A549 (cell line): Measurements from ENCODE around the gene TMED6. TPM values are rescaled to one million over a fixed set of nuclear protein-coding genes. Genes with fewer than 3 reads are reported as not detected.

ENCODE experiments used
- ATAC-seq, 2 experiments: fragments of 200-7000 bp in 1 of 2; fragments of >200 bp in 1 of 2; cut with Nextera tagmentation in 1 of 2; cut with Tn5 transposase in 1 of 2; 3 replicates each; pipeline versions ENCODE4 v1.8.0 to v1.9.1; 2018 to 2020; ENCODE audit warnings: mild to moderate bottlenecking in 1 of 2, moderate library complexity in 1 of 2
- CTCF ChIA-PET: fragments of 300-600 bp; sonication (Branson Sonifier 250); formaldehyde crosslinking; extraction: SDS; loops from one replicate; lab custom pipeline; 2021; ENCODE audit warnings: antibody characterized with exemption, inconsistent platforms; lab: Yijun Ruan, JAX
- POLR2A ChIA-PET: fragments of 350-600 bp; formaldehyde crosslinking; extraction: SDS; loops from one replicate; lab custom pipeline; 2021; ENCODE audit warnings: antibody characterized with exemption, inconsistent platforms; lab: Yijun Ruan, JAX
- DNase-seq, 2 experiments: peaks; one replicate each; pipeline versions ENCODE4 v3.0.0 to v3.0.0-alpha.2; 2011 to 2016; ENCODE audit warnings: low read depth in 1 of 2, low spot score in 1 of 2
- FAIRE-seq: peaks from 2 replicates; lab custom pipeline; 2011; peaks lifted over from hg19 to GRCh38; lab: Jason Lieb, UNC
- H3K27ac ChIP-seq, 2 experiments: fragments of >200 bp; sonication (Bioruptor Twin); formaldehyde crosslinking; 3 replicates each; pipeline ENCODE4 v1.5.1; 2016 to 2017
- H3K4me1 ChIP-seq: fragments of >200 bp; sonication (Bioruptor Twin); formaldehyde crosslinking; 3 replicates; pipeline ENCODE4 v1.6.1; 2016
- H3K4me2 ChIP-seq: fragments of >200 bp; sonication (Bioruptor Twin); formaldehyde crosslinking; 3 replicates; pipeline ENCODE4 v1.6.1; 2016
- H3K4me3 ChIP-seq: fragments of >200 bp; sonication (Bioruptor Twin); formaldehyde crosslinking; 3 replicates; pipeline ENCODE4 v1.5.1; 2016
- H3K9me3 ChIP-seq: fragments of >200 bp; sonication (Bioruptor Twin); formaldehyde crosslinking; 3 replicates; pipeline ENCODE4 v1.6.1; 2016
- BHLHE40 ChIP-seq: IDR thresholded peaks from 2 replicates; pipeline ENCODE4 v1.6.1; 2012; ENCODE audit warnings: low read depth, low read length, inconsistent platforms
- CHD4 ChIP-seq: fragments of 200-600 bp; sonication (generic); IDR thresholded peaks from 2 replicates; pipeline ENCODE4 v1.6.1; 2016; ENCODE audit warnings: antibody characterized with exemption, mild to moderate bottlenecking, borderline replicate concordance
- ESRRA ChIP-seq: fragments of 150-350 bp; IDR thresholded peaks from 2 replicates; pipeline ENCODE4 v1.6.1; 2014; ENCODE audit warnings: mild to moderate bottlenecking, low read length, borderline replicate concordance
- FOSB ChIP-seq: fragments of 250-450 bp; sonication (Bioruptor Pico); IDR thresholded peaks from 2 replicates; pipeline ENCODE4 v1.5.0; 2020; ENCODE audit warnings: mild to moderate bottlenecking, moderate library complexity
- FOSL2 ChIP-seq, 2 experiments: fragments of 450-650 bp in 1 of 2; fragments of >200 bp in 1 of 2; sonication (Bioruptor Twin) in 1 of 2; formaldehyde crosslinking; IDR thresholded peaks; 2 replicates each; pipeline versions ENCODE4 v1.5.0 to v1.6.1; 2016 to 2020; ENCODE audit warnings: mild to moderate bottlenecking in 1 of 2, moderate library complexity in 1 of 2
- FOXS1 ChIP-seq: fragments of 250-450 bp; sonication (Bioruptor Pico); IDR thresholded peaks from 2 replicates; pipeline ENCODE4 v1.5.0; 2020; ENCODE audit warnings: mild to moderate bottlenecking, moderate library complexity
- HEYL ChIP-seq: fragments of 250-450 bp; sonication (Bioruptor Pico); IDR thresholded peaks from 2 replicates; pipeline ENCODE4 v1.8.0; 2021; ENCODE audit warnings: mild to moderate bottlenecking, moderate library complexity
- HOXB13 ChIP-seq: fragments of 250-450 bp; sonication (Bioruptor Pico); IDR thresholded peaks from 2 replicates; pipeline ENCODE4 v1.5.0; 2020; ENCODE audit warnings: low read depth, mild to moderate bottlenecking, moderate library complexity
- JUN ChIP-seq, 2 experiments: fragments of >200 bp; sonication (Bioruptor Twin); formaldehyde crosslinking; IDR thresholded peaks; 2 replicates in 1 of 2; 3 replicates in 1 of 2; pipeline ENCODE4 v1.6.1; 2016 to 2017
- JUNB ChIP-seq: fragments of >200 bp; sonication (Bioruptor Twin); formaldehyde crosslinking; IDR thresholded peaks from 2 replicates; pipeline ENCODE4 v1.6.1; 2016
- MAX ChIP-seq: IDR thresholded peaks from 2 replicates; pipeline ENCODE4 v1.6.1; 2012
- MYC ChIP-seq: IDR thresholded peaks from 2 replicates; pipeline ENCODE4 v1.6.1; 2012; ENCODE audit warnings: mild to moderate bottlenecking, inconsistent platforms, low read length, improper control_type of control experiment, borderline replicate concordance
- NFE2L2 ChIP-seq: fragments of 150-350 bp; conservative IDR thresholded peaks from 2 replicates; pipeline ENCODE4 v1.6.1; 2014; ENCODE audit warnings: low read length
- PHF8 ChIP-seq: fragments of 200-600 bp; sonication (generic); IDR thresholded peaks from 2 replicates; pipeline ENCODE4 v1.6.1; 2016; ENCODE audit warnings: low read depth, mild to moderate bottlenecking, antibody characterized with exemption, moderate library complexity, borderline replicate concordance
- POLR2A ChIP-seq: IDR thresholded peaks from 2 replicates; pipeline ENCODE4 v1.6.1; 2012; ENCODE audit warnings: mild to moderate bottlenecking, low read length
- RFX5 ChIP-seq: fragments of 450-650 bp; IDR thresholded peaks from 2 replicates; pipeline ENCODE4 v1.7.1; 2014; ENCODE audit warnings: antibody characterized with exemption, mild to moderate bottlenecking, moderate library complexity
- TFCP2L1 ChIP-seq: fragments of 250-450 bp; sonication (Bioruptor Pico); IDR thresholded peaks from 2 replicates; pipeline ENCODE4 v1.5.0; 2021; ENCODE audit warnings: mild to moderate bottlenecking
- USF2 ChIP-seq: fragments of 450-650 bp; IDR thresholded peaks from 2 replicates; pipeline ENCODE4 v1.6.1; 2014; ENCODE audit warnings: antibody characterized with exemption
- WGBS: methylation state at CpG from one replicate; pipeline ENCODE4 v1.1.6; 2017; ENCODE audit errors: missing lambda C conversion rate; 5-methylcytosine and 5-hydroxymethylcytosine counted together
- polyA plus RNA-seq, 4 experiments: library from polyadenylated mRNA; depleted of rRNA in 3 of 4; stranded (reverse); fragments of >200 nt; fragmentation: RNase III in 1 of 4; extraction: RNeasy Plus Mini Kit Qiagen cat#74134 plus additional on column Dnase treatment in 1 of 4; gene quantifications; 2 replicates in 3 of 4; 3 replicates in 1 of 4; pipeline ENCODE4 v1.2.3, GENCODE V29; 2011 to 2017
- TF ChIP-seq, protein P1 (sequence below): fragments of >200 bp; sonication (Bioruptor Twin); formaldehyde crosslinking; IDR thresholded peaks from 3 replicates; pipeline ENCODE4 v1.6.1; 2016
- TF ChIP-seq, protein P2 (sequence below): fragments of >200 bp; sonication (Bioruptor Twin); formaldehyde crosslinking; IDR thresholded peaks from 3 replicates; pipeline ENCODE4 v1.5.1; 2016

TMED6 gene
- polyA plus RNA-seq, 2 of the 4 experiments (the other 2 are of a cell fraction) = 0.19 TPM; not detected in 1

DNA sequence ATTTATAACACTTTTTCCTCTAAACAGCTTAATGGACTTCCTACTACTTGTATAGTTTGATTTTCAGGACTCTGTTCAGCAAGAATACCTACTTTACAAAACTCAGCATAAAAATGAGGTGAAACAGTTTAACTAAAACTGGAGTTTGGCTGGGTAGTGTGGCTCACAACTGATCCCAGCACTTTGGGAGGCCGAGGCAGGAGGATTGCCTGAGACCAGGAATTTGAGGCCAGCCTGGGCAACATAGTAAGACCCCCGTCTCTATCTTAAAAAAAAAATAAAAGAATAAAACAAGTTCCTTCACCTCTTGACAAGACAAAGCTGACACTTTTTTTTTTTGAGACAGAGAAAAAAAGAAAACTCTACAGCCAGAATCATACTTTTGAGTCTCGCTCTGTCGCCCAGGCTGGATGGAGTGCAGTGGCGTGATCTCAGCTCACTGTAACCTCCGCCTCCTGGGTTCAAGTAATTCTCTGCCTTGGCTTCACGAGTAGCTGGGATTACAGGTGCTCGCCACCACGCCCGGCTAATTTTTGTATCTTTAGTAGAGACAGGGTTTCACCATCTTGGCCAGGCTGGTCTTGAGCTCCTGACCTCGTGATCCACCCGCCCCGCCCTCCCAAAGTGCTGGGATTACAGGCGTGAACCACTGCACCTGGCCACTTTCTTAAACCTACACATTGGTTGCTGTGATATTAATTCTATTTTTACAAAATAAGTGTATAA lies 23.8 kb downstream of the TMED6 start:
- no peak for DNase-seq
- Histone ChIP-seq H3K4me3 (no peak overlapping the region), H3K4me2 (peak overlapping the region; percentile 99), H3K4me1 (peaks cover 43% of the 10 kb centered on the region), H3K27ac (peak overlapping the region in 1 of 2 experiments; percentile 94; a peak in 2 of 6 replicates), H3K9me3 (no peaks in the 10 kb centered on the region)
- no peak for TF ChIP-seq RFX5
- TF ChIP-seq ESRRA = no peak
- no peak for TF ChIP-seq TFCP2L1 (CRISPR knock-in tag)
- 89% methylated on average over 13 of the region's 14 CpGs for WGBS
- ChIA-PET POLR2A (interaction anchor here (0.6 to 0.7 kb wide), 2 partner anchors 40 to 251 kb away, joined by 5 to 6 read pairs; no protein-coding TSS in a partner anchor), CTCF (interaction anchor here (0.6 to 8.9 kb wide), 5 partner anchors 9 to 603 kb away, joined by 3 to 44 read pairs (median 5); partner anchors contain the start of genes COG8, NIP7 and VPS4A)
- ATAC-seq = no peak
- no peak for FAIRE-seq

DNA sequence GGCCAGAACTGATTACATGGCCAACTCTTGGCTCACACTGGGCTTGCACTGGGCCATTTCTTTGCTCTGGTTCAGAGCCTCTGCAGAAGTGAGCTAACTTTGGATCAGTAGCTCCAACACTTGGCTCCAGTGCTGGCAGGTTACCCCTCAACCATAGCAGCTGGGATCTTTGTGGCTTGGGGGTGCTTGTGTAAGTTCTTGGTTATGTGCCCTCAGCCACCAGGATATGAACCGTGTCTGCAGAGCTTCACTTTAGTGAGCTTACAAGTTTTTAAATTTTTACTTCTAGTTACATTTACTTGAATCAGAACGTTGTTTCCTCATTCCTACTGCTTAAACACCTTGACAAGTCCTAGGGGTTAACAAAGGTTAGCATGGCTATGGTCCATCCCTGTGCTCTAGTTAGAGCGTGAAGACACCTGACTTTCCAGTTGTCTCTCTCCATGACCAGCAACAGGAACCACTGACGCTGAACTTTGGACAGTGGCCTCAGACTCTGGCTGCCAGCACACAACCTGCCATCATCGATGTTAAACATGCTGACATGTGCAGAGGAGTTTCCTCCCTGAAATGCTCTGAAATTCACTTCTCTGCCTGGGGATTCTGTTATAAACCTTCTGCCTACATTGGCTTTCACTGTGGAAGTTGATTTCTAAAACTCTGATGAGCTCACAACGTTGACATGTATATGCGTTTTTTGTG lies 25.3 kb downstream of the TMED6 start:
- H3K4me3 ChIP-seq = no peak overlapping the region
- TF ChIP-seq USF2 = no peak
- TF ChIP-seq HEYL (CRISPR knock-in tag) = no peak
- no peak for TF ChIP-seq FOSB (CRISPR knock-in tag)
- no peak for TF ChIP-seq JUN (IDR thresholded peaks at IDR 0.05)
- no peak for TF ChIP-seq FOXS1 (CRISPR knock-in tag)
- TF ChIP-seq MYC = no peak
- no peak for TF ChIP-seq NFE2L2
- no peak for TF ChIP-seq RFX5
- TF ChIP-seq BHLHE40 = no peak
- TF ChIP-seq PHF8 = no peak
- TF ChIP-seq POLR2A = no peak
- no peak for TF ChIP-seq JUNB
- TF ChIP-seq, protein P1, sequence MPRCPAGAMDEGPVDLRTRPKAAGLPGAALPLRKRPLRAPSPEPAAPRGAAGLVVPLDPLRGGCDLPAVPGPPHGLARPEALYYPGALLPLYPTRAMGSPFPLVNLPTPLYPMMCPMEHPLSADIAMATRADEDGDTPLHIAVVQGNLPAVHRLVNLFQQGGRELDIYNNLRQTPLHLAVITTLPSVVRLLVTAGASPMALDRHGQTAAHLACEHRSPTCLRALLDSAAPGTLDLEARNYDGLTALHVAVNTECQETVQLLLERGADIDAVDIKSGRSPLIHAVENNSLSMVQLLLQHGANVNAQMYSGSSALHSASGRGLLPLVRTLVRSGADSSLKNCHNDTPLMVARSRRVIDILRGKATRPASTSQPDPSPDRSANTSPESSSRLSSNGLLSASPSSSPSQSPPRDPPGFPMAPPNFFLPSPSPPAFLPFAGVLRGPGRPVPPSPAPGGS = no peak
- no peak for TF ChIP-seq CHD4
- TF ChIP-seq FOSL2 (IDR thresholded peaks at IDR 0.05) = no peak
- TF ChIP-seq FOSL2 (CRISPR knock-in tag; IDR thresholded peaks at IDR 0.05) = no peak
- no peak for TF ChIP-seq HOXB13 (CRISPR knock-in tag)
- TF ChIP-seq, protein P2, sequence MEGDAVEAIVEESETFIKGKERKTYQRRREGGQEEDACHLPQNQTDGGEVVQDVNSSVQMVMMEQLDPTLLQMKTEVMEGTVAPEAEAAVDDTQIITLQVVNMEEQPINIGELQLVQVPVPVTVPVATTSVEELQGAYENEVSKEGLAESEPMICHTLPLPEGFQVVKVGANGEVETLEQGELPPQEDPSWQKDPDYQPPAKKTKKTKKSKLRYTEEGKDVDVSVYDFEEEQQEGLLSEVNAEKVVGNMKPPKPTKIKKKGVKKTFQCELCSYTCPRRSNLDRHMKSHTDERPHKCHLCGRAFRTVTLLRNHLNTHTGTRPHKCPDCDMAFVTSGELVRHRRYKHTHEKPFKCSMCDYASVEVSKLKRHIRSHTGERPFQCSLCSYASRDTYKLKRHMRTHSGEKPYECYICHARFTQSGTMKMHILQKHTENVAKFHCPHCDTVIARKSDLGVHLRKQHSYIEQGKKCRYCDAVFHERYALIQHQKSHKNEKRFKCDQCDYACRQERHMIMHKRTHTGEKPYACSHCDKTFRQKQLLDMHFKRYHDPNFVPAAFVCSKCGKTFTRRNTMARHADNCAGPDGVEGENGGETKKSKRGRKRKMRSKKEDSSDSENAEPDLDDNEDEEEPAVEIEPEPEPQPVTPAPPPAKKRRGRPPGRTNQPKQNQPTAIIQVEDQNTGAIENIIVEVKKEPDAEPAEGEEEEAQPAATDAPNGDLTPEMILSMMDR = no peak
- no peak for TF ChIP-seq MAX
- no peak for ATAC-seq
- no peak for FAIRE-seq
- ChIA-PET CTCF (interaction anchor here (0.6 to 8.9 kb wide), 5 partner anchors 11 to 798 kb away, joined by 3 to 44 read pairs (median 5); partner anchors contain the start of genes COG8, NIP7 and VPS4A), POLR2A (interaction anchor here (1.1 to 1.7 kb wide), 2 partner anchors 8 to 400 kb away, joined by 4 to 6 read pairs; partner anchors contain the start of gene NQO1)
- peaks cover 40% of the 10 kb centered on the region for H3K4me1 ChIP-seq
- peak overlapping the region; percentile 99 for H3K4me2 ChIP-seq
- H3K27ac ChIP-seq = no peak overlapping the region
- no peak for DNase-seq
- H3K9me3 ChIP-seq = no peaks in the 10 kb centered on the region
- WGBS = 70% methylated on average over 7 of the region's 7 CpGs
